Fibroblast of pulmonary artery (primary cell): Measurements from ENCODE around the gene TTLL11.

Experiments used
- DNase-seq: peaks from one replicate; pipeline ENCODE4 v3.0.0-alpha.2; 2010; ENCODE audit warnings: low read depth
- H3K4me3 ChIP-seq: replicated peaks from 2 replicates; pipeline ENCODE4 v1.5.1; 2011; ENCODE audit warnings: low read depth, mild to moderate bottlenecking, control low read depth, low read length, moderate library complexity
- TF ChIP-seq, protein P1 (sequence below): IDR thresholded peaks from 2 replicates; pipeline ENCODE4 v1.5.1; 2011; ENCODE audit warnings: mild to moderate bottlenecking, control low read depth, low read length, inconsistent platforms; ENCODE audit errors: missing control alignments

Gene TTLL11

DNA sequence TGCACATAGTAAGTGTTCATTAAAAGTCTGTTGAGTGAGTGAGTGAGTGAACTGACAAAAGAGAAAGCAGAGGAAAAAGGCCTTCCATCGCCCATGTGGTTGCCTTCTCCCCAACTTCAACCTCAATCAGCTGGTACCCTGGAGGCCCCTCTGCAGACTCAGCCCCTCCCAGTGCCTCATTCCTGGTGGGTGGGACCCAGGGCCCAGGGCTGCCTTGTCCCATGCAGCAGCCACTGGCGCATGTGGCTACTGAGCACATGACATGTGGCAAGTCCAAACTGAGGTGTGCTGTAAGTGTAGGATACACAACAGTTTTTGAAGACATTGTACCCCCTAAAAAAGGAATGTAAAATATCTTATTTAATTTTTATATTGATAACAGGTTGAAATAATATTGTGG lies 36.9 kb upstream of the TTLL11 start:
- TF ChIP-seq, protein P1, sequence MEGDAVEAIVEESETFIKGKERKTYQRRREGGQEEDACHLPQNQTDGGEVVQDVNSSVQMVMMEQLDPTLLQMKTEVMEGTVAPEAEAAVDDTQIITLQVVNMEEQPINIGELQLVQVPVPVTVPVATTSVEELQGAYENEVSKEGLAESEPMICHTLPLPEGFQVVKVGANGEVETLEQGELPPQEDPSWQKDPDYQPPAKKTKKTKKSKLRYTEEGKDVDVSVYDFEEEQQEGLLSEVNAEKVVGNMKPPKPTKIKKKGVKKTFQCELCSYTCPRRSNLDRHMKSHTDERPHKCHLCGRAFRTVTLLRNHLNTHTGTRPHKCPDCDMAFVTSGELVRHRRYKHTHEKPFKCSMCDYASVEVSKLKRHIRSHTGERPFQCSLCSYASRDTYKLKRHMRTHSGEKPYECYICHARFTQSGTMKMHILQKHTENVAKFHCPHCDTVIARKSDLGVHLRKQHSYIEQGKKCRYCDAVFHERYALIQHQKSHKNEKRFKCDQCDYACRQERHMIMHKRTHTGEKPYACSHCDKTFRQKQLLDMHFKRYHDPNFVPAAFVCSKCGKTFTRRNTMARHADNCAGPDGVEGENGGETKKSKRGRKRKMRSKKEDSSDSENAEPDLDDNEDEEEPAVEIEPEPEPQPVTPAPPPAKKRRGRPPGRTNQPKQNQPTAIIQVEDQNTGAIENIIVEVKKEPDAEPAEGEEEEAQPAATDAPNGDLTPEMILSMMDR, result no peak
- DNase-seq, result no peak
- H3K4me3 ChIP-seq, result no peak overlapping the region

- DNase-seq, result no peak
- no peak overlapping the region for H3K4me3 ChIP-seq
- TF ChIP-seq, protein P1, result no peak
These were observed 35.8 kb upstream of the TTLL11 start for GRCh38 chr9:122128969-122129343.

GRCh38 chr9:122128007-122128968 lies 35.2 kb upstream of the TTLL11 start:
- TF ChIP-seq, protein P1, result no peak
- H3K4me3 ChIP-seq, result no peak overlapping the region
- no peak for DNase-seq

DNA sequence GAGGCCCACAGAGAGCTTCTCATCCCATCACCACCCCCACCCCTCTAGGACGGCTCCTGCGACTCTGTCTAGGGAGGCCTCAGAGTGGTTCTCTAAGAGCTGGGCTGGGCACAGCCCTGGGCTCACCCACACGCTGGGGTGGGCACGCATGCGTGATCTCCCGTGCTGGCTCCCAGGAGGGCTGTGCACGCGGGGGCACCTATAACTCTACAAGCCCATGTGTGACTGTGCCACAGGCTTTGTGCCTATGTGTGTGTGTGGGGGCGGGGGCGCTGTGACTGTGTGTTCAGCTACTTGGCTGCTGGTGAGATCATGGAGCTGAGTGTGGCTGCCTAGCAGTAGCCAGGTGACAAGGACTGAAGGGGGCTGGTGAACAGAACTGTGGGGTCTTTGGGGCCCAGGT lies 34.3 kb upstream of the TTLL11 start:
- DNase-seq, result no peak
- TF ChIP-seq, protein P1, result no peak
- H3K4me3 ChIP-seq, result no peak overlapping the region

GRCh38 chr9:122126331-122127261 lies 33.5 kb upstream of the TTLL11 start:
- TF ChIP-seq, protein P1, result no peak
- DNase-seq, result peak; percentile 37
- peak overlapping the region; percentile 42 for H3K4me3 ChIP-seq

- H3K4me3 ChIP-seq, result no peak overlapping the region
- TF ChIP-seq, protein P1, result no peak
- DNase-seq, result peak; percentile 12
These were observed 32.6 kb upstream of the TTLL11 start for GRCh38 chr9:122125509-122126330.
